Activated CD4-positive, alpha-beta T cell treated with anti-CD3 and anti-CD28 coated beads for 36 hours (primary cell): Measurements from ENCODE around the gene CIRBP. TPM values are rescaled to one million over a fixed set of nuclear protein-coding genes. Genes with fewer than 3 reads are reported as not detected.

Source experiments
- ATAC-seq: fragments of 200-7000 bp; cut with Tn5 transposase; one replicate; pipeline ENCODE4 v1.10.0; 2021; ENCODE audit warnings: mild to moderate bottlenecking, moderate library complexity
- CTCF ChIA-PET: fragments of 350-600 bp; sonication (Branson Sonifier 250); formaldehyde crosslinking; loops from one replicate; lab custom pipeline; 2021; ENCODE audit warnings: antibody characterized with exemption; lab: Charles Lee
- POLR2A ChIA-PET: fragments of 350-600 bp; sonication (Branson Sonifier 250); formaldehyde crosslinking; loops from one replicate; lab custom pipeline; 2021; ENCODE audit warnings: antibody characterized with exemption, inconsistent platforms; lab: Charles Lee
- DNase-seq: peaks from one replicate; pipeline ENCODE4 v3.0.0-alpha.2; 2020
- H3K27ac Mint-ChIP-seq: one replicate; pipeline ENCODE4 v1.8.0; 2021; ENCODE audit warnings: mixed read lengths
- H3K27me3 Mint-ChIP-seq: one replicate; pipeline ENCODE4 v1.8.0; 2021; ENCODE audit warnings: mixed read lengths
- H3K36me3 Mint-ChIP-seq: one replicate; pipeline ENCODE4 v1.8.0; 2021; ENCODE audit warnings: low read depth, mixed read lengths
- H3K4me1 Mint-ChIP-seq: one replicate; pipeline ENCODE4 v1.8.0; 2021; ENCODE audit warnings: mixed read lengths
- H3K4me3 Mint-ChIP-seq: one replicate; pipeline ENCODE4 v1.8.0; 2021; ENCODE audit warnings: mild to moderate bottlenecking, moderate library complexity, mixed read lengths
- H3K9me3 Mint-ChIP-seq: one replicate; pipeline ENCODE4 v1.8.0; 2021; ENCODE audit warnings: low read depth, mixed read lengths
- intact Hi-C, 2 experiments: fragments of 100-400 bp; cut with DNase I in 1 of 2; cut with micrococcal nuclease in 1 of 2; formaldehyde crosslinking; loops; one replicate each; pipeline versions ENCODE4 v1.14.2 to v1.15.1; 2022 to 2024; cut with DNase I, micrococcal nuclease
- total RNA-seq, 2 experiments: library from RNA; stranded (reverse); gene quantifications; one replicate each; pipeline ENCODE4 v1.2.3, GENCODE V29; 2021

CIRBP gene
- total RNA-seq, 2 experiments from 2014 or later: 123 to 188 TPM

- CTCF ChIA-PET: interaction anchor here (1.4 kb wide), 1 partner anchor 11 kb away, joined by 3 read pairs; no protein-coding TSS in a partner anchor
- ATAC-seq: peak; percentile 7
- intact Hi-C loops: loop anchor here in 1 of 2 experiments (5.0 kb wide), 3 partner anchors 81 to 131 kb away; partner anchors contain the start of genes DAZAP1 and NDUFS7
- Mint-ChIP-seq H3K27ac (peak overlapping the region; percentile 95), H3K9me3 (no peaks in the 10 kb centered on the region), H3K4me1 (peaks cover 42% of the 10 kb centered on the region), H3K27me3 (no peaks in the 10 kb centered on the region), H3K36me3 (peaks cover 54% of the 10 kb centered on the region), H3K4me3 (peak overlapping the region; percentile 83)
- peak; percentile 65 for DNase-seq
- POLR2A ChIA-PET: no interaction called here
These were observed 7.5 kb downstream of the CIRBP start for GRCh38 chr19:1276628-1277022.

- H3K27me3 Mint-ChIP-seq: no peaks in the 10 kb centered on the region
These were observed 7.9 kb downstream of the CIRBP start for GRCh38 chr19:1277061-1277460.

GRCh38 chr19:1278074-1278473, 8.9 kb downstream of the CIRBP start:
- intact Hi-C loops: loop anchor here (2.0 to 5.0 kb wide), 4 partner anchors 79 to 235 kb away; partner anchors contain the start of genes ADAMTSL5 (in 1 of the 2), DAZAP1 (in 1 of the 2) and NDUFS7 (in 1 of the 2)
- peak overlapping the region; percentile 15 for H3K4me3 Mint-ChIP-seq
- H3K36me3 Mint-ChIP-seq: peaks cover 41% of the 10 kb centered on the region
- POLR2A ChIA-PET: interaction anchor here (0.9 kb wide), 1 partner anchor 9 kb away, joined by 3 read pairs; the partner anchor contains the start of gene CIRBP
- CTCF ChIA-PET: interaction anchor here (1.4 kb wide), 1 partner anchor 9 kb away, joined by 3 read pairs; no protein-coding TSS in a partner anchor
- DNase-seq (no peak), ATAC-seq (no peak)
- H3K4me1 Mint-ChIP-seq: peaks cover 29% of the 10 kb centered on the region
- peak overlapping the region; percentile 13 for H3K27ac Mint-ChIP-seq
- H3K9me3 Mint-ChIP-seq: no peaks in the 10 kb centered on the region
- H3K27me3 Mint-ChIP-seq: no peaks in the 10 kb centered on the region

More at GRCh38 chr19:1277061-1277460, 7.9 kb downstream of the CIRBP start:
- Mint-ChIP-seq H3K36me3 (peaks cover 50% of the 10 kb centered on the region), H3K4me1 (peaks cover 38% of the 10 kb centered on the region), H3K9me3 (no peaks in the 10 kb centered on the region), H3K4me3 (peak overlapping the region; percentile 83), H3K27ac (peak overlapping the region; percentile 95)
- ATAC-seq (no peak), DNase-seq (no peak)
- intact Hi-C loops: loop anchor here in 1 of 2 experiments (5.0 kb wide), 3 partner anchors 80 to 130 kb away; partner anchors contain the start of genes DAZAP1 and NDUFS7
- ChIA-PET POLR2A (interaction anchor here (0.9 kb wide), 1 partner anchor 8 kb away, joined by 3 read pairs; the partner anchor contains the start of gene CIRBP), CTCF (interaction anchor here (1.4 kb wide), 1 partner anchor 10 kb away, joined by 3 read pairs; no protein-coding TSS in a partner anchor)

GRCh38 chr19:1278713-1279660, 9.9 kb downstream of the CIRBP start:
- POLR2A ChIA-PET: interaction anchor here (0.6 to 1.6 kb wide), 2 partner anchors 10 to 93 kb away, joined by 7 to 8 read pairs; partner anchors contain the start of gene CIRBP
- intact Hi-C loops: loop anchor here (1.0 to 5.0 kb wide), 5 partner anchors 78 to 234 kb away; partner anchors contain the start of genes NDUFS7 (in 2 of the 2), ADAMTSL5 (in 1 of the 2) and DAZAP1 (in 1 of the 2)
- Mint-ChIP-seq H3K4me3 (no peak overlapping the region), H3K4me1 (peaks cover 21% of the 10 kb centered on the region), H3K9me3 (no peaks in the 10 kb centered on the region), H3K27me3 (peaks cover 2% of the 10 kb centered on the region), H3K36me3 (peaks cover 31% of the 10 kb centered on the region), H3K27ac (no peak overlapping the region)
- ATAC-seq (no peak), DNase-seq (no peak)
- CTCF ChIA-PET: interaction anchor here (0.6 to 1.5 kb wide), 10 partner anchors 12 to 855 kb away, joined by 3 to 5 read pairs (median 3); no protein-coding TSS in a partner anchor

- Mint-ChIP-seq H3K27me3 (peaks cover 10% of the 10 kb centered on the region), H3K9me3 (no peaks in the 10 kb centered on the region), H3K27ac (no peak overlapping the region), H3K4me1 (peaks cover 17% of the 10 kb centered on the region), H3K4me3 (no peak overlapping the region), H3K36me3 (peaks cover 25% of the 10 kb centered on the region)
- ATAC-seq (peak; percentile 21), DNase-seq (peak; percentile 89)
- intact Hi-C loops: loop anchor here (1.0 to 5.0 kb wide), 5 partner anchors 77 to 233 kb away; partner anchors contain the start of genes NDUFS7 (in 2 of the 2), ADAMTSL5 (in 1 of the 2) and DAZAP1 (in 1 of the 2)
- ChIA-PET CTCF (interaction anchor here (0.6 to 1.5 kb wide), 10 partner anchors 11 to 854 kb away, joined by 3 to 5 read pairs (median 3); no protein-coding TSS in a partner anchor), POLR2A (interaction anchor here (0.6 to 1.6 kb wide), 3 partner anchors 11 to 92 kb away, joined by 3 to 8 read pairs (median 7); partner anchors contain the start of gene CIRBP)
These were observed 10.7 kb downstream of the CIRBP start for GRCh38 chr19:1279782-1280341.

- DNase-seq (no peak), ATAC-seq (no peak)
- intact Hi-C loops: no loop called here
- peaks cover 25% of the 10 kb centered on the region for H3K36me3 Mint-ChIP-seq
- CTCF ChIA-PET: interaction anchor here (1.4 to 1.5 kb wide), 2 partner anchors 10 to 75 kb away, joined by 3 to 5 read pairs; no protein-coding TSS in a partner anchor
- no peaks in the 10 kb centered on the region for H3K9me3 Mint-ChIP-seq
- peaks cover 14% of the 10 kb centered on the region for H3K27me3 Mint-ChIP-seq
- peaks cover 17% of the 10 kb centered on the region for H3K4me1 Mint-ChIP-seq
- no peak overlapping the region for H3K4me3 Mint-ChIP-seq
- H3K27ac Mint-ChIP-seq: no peak overlapping the region
- POLR2A ChIA-PET: no interaction called here
These were observed 11.8 kb downstream of the CIRBP start for GRCh38 chr19:1280636-1281568.

- ATAC-seq (no peak), DNase-seq (no peak)
- POLR2A ChIA-PET: no interaction called here
- intact Hi-C loops: no loop called here
- no peak overlapping the region for H3K27ac Mint-ChIP-seq
- H3K36me3 Mint-ChIP-seq: peaks cover 22% of the 10 kb centered on the region
- peaks cover 16% of the 10 kb centered on the region for H3K4me1 Mint-ChIP-seq
- CTCF ChIA-PET: no interaction called here
- peaks cover 17% of the 10 kb centered on the region for H3K27me3 Mint-ChIP-seq
- H3K9me3 Mint-ChIP-seq: no peaks in the 10 kb centered on the region
- H3K4me3 Mint-ChIP-seq: peak overlapping the region; percentile 30
These were observed 12.6 kb downstream of the CIRBP start for GRCh38 chr19:1281569-1282287.

GRCh38 chr19:1282588-1283206, 13.6 kb downstream of the CIRBP start:
- intact Hi-C loops: no loop called here

GRCh38 chr19:1283207-1283916, 14.2 kb downstream of the CIRBP start:
- CTCF ChIA-PET: no interaction called here
- no peak overlapping the region for H3K27ac Mint-ChIP-seq
- POLR2A ChIA-PET: no interaction called here
- H3K27me3 Mint-ChIP-seq: peaks cover 17% of the 10 kb centered on the region
- intact Hi-C loops: no loop called here
- no peak for DNase-seq
- no peak overlapping the region for H3K4me3 Mint-ChIP-seq
- H3K9me3 Mint-ChIP-seq: no peaks in the 10 kb centered on the region
- peaks cover 8% of the 10 kb centered on the region for H3K4me1 Mint-ChIP-seq
- H3K36me3 Mint-ChIP-seq: peaks cover 13% of the 10 kb centered on the region
- no peak for ATAC-seq

More at GRCh38 chr19:1282588-1283206, 13.6 kb downstream of the CIRBP start:
- ChIA-PET CTCF (no interaction called here), POLR2A (no interaction called here)
- Mint-ChIP-seq H3K27ac (no peak overlapping the region), H3K4me3 (no peak overlapping the region), H3K9me3 (no peaks in the 10 kb centered on the region), H3K4me1 (peaks cover 13% of the 10 kb centered on the region), H3K27me3 (peaks cover 17% of the 10 kb centered on the region), H3K36me3 (peaks cover 18% of the 10 kb centered on the region)
- DNase-seq: no peak
- no peak for ATAC-seq
